Measurements from ENCODE around the gene NOTUM.

NOTUM gene

GRCh38 chr17:82006468-82007227 is 45.7 kb upstream of the NOTUM start:
- DNase-seq (ENCODE audit: low read depth), result no peak
- H3K4me3 ChIP-seq (ENCODE audit: low read depth, low read length), result no peak overlapping the region
- TF ChIP-seq CTCF (conservative IDR thresholded peaks at IDR 0.05; ENCODE audit: low read depth, low read length), result no peak

- no peak overlapping the region for H3K4me3 ChIP-seq (ENCODE audit: low read depth, low read length)
- no peak for TF ChIP-seq CTCF (conservative IDR thresholded peaks at IDR 0.05; ENCODE audit: low read depth, low read length)
- DNase-seq (ENCODE audit: low read depth), result no peak
Observed at GRCh38 chr17:82005701-82006348, 44.8 kb upstream of the NOTUM start.

DNA sequence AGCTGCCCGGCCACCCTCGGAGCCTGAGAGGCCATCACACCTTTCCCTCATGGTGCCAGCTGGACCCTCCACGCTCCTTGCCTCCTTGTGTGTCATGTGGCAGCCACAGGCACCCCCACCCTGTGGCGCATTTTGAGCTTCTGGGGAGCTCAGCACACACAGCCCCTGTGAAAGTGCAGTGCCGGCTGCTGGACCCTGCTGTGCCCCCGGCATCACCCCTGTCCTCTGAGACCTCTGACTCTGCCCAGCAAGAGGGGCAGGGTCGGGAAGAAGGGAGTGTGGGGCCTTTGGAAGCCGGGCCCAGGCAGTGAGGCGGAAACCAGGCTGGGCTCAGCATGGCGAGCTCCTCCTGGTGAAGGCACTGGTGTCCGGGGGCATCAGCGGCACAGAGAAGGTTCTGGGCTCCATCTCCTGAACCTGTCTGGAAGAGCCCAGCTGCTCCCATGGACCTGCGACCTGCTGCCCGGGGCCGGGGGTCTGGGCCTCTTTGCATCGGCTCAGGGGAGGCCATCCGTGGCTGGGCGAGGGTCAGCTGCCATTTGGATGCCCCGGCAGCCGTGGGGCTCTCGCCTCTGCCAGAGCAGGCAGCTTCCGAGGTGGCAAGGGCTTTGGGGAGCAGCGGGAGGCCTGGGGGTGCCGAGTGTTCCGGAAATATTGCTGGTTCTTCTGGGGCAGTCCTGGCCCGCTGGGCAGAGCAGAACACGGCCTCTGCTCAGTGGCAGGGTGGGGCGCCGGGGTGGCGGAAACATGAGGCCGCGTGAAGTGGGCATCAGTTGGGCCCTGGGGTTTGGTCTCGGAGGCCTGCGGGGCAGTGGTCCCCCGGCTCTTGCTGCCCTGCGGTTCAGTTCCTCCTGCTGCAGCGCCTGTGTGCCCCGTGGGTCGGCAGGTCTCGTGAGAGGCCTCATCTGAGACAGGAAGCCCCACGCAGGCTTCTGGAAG is 43.8 kb upstream of the NOTUM start:
- no peak overlapping the region for H3K4me3 ChIP-seq (ENCODE audit: low read depth, low read length)
- no peak for DNase-seq (ENCODE audit: low read depth)
- no peak for TF ChIP-seq CTCF (conservative IDR thresholded peaks at IDR 0.05; ENCODE audit: low read depth, low read length)

DNA sequence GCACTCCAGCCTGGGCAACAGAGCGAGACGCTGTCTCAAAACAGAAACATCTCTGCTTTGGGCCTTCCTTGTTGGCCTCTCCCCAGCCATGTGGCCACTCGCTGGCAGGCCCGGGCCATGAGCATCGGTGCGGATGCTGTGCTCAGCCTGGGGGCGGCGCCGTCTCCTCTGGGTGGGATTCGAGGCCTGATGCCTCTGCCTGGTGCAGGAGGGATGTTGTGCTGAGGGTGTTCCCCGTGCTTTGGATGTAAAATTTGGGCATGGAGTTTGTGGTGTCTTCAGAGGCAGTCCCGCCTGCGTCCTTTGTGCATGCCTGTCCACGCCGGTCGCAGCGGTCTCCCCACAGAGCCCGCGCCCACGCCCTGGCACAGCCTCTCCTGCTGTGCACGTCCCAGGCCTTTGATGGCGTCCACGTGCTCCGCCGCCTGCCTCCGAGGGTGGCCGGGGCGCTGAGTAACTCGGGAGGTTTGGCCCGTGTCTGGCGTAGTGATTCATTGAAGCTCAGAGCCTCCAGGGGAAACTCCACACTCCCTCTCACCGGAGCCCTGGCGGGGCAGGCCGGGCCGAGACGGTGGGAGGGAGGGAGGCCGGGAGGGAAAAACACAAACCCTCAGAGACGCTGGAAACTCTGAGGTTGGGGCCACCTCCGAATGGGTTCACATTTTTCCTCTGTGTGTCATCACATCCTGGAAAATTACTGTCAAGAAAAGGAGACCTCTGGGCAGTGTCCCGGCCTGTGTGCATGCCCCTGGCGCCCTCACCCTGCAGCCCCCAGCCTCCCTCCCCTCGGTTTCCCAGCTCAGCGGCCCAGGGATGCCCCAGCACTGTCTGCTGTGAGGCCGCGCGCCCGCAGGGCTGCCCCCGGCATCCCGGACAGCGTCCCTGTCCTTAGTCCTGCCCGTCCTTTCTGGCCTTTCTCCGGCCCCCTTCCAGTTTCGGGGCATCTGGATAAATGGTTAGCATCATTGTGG is 42.7 kb upstream of the NOTUM start:
- no peak for TF ChIP-seq CTCF (conservative IDR thresholded peaks at IDR 0.05; ENCODE audit: low read depth, low read length)
- no peak overlapping the region for H3K4me3 ChIP-seq (ENCODE audit: low read depth, low read length)
- DNase-seq (ENCODE audit: low read depth), result peak; percentile 93

- no peak overlapping the region for H3K4me3 ChIP-seq (ENCODE audit: low read depth, low read length)
- DNase-seq (ENCODE audit: low read depth), result no peak
- TF ChIP-seq CTCF (conservative IDR thresholded peaks at IDR 0.05; ENCODE audit: low read depth, low read length), result no peak
Observed at GRCh38 chr17:82001571-82002056, 40.6 kb upstream of the NOTUM start.
